SK-N-SH treated with all-trans-retinoic acid at 6 μM for 48 hours (cell line): Measurements from ENCODE around the gene LSM3.

Source experiments
- ATAC-seq: fragments of 200-7000 bp; cut with Tn5 transposase; 3 replicates; pipeline ENCODE4 v1.9.1; 2020; ENCODE audit warnings: mild to moderate bottlenecking, moderate library complexity
- ARNTL ChIP-seq: fragments of 450-650 bp; formaldehyde crosslinking; IDR thresholded peaks from 2 replicates; pipeline ENCODE4 v1.5.0; 2020; ENCODE audit warnings: low read depth, mild to moderate bottlenecking, moderate library complexity, borderline replicate concordance
- BACH2 ChIP-seq: fragments of 250-450 bp; sonication (Bioruptor Pico); IDR thresholded peaks from 2 replicates; pipeline ENCODE4 v1.9.0; 2021; ENCODE audit warnings: mild to moderate bottlenecking, borderline replicate concordance
- CREB5 ChIP-seq: fragments of 250-450 bp; sonication (Bioruptor Pico); IDR thresholded peaks from 2 replicates; pipeline ENCODE4 v1.5.1; 2020; ENCODE audit warnings: low read depth, mild to moderate bottlenecking, moderate library complexity
- CSDC2 ChIP-seq: fragments of 250-450 bp; sonication (Bioruptor Pico); IDR thresholded peaks from 2 replicates; pipeline ENCODE4 v1.5.0; 2020; ENCODE audit warnings: mild to moderate bottlenecking, moderate library complexity
- GLIS3 ChIP-seq: fragments of 250-450 bp; sonication (Bioruptor Pico); IDR thresholded peaks from 2 replicates; pipeline ENCODE4 v1.5.0; 2020; ENCODE audit warnings: mild to moderate bottlenecking, moderate library complexity
- ISL1 ChIP-seq: fragments of 250-450 bp; sonication (Bioruptor Pico); IDR thresholded peaks from 2 replicates; pipeline ENCODE4 v2.1.2; 2022; ENCODE audit warnings: mild to moderate bottlenecking, moderate library complexity
- POU6F1 ChIP-seq: fragments of 250-450 bp; sonication (Bioruptor Pico); IDR thresholded peaks from 2 replicates; pipeline ENCODE4 v1.8.0; 2021; ENCODE audit warnings: low read depth, mild to moderate bottlenecking, moderate library complexity, borderline replicate concordance
- PPARA ChIP-seq: fragments of 250-450 bp; sonication (Bioruptor Pico); IDR thresholded peaks from 2 replicates; pipeline ENCODE4 v1.5.0; 2020; ENCODE audit warnings: mild to moderate bottlenecking, borderline replicate concordance
- RARB ChIP-seq: fragments of 250-450 bp; sonication (Bioruptor Pico); IDR thresholded peaks from 2 replicates; pipeline ENCODE4 v1.8.0; 2021; ENCODE audit warnings: mild to moderate bottlenecking, moderate library complexity
- SNAI2 ChIP-seq: fragments of 250-450 bp; sonication (Bioruptor Pico); IDR thresholded peaks from 2 replicates; pipeline ENCODE4 v1.5.0; 2020; ENCODE audit warnings: mild to moderate bottlenecking, moderate library complexity
- TCF4 ChIP-seq: fragments of 250-450 bp; sonication (Bioruptor Pico); IDR thresholded peaks from 2 replicates; pipeline ENCODE4 v1.8.0; 2021; ENCODE audit warnings: mild to moderate bottlenecking, moderate library complexity, borderline replicate concordance
- TOX ChIP-seq: fragments of 250-450 bp; sonication (Bioruptor Pico); IDR thresholded peaks from 2 replicates; pipeline ENCODE4 v1.8.0; 2021; ENCODE audit warnings: mild to moderate bottlenecking, moderate library complexity, borderline replicate concordance
- ZC3H10 ChIP-seq: fragments of 250-450 bp; sonication (Bioruptor Pico); IDR thresholded peaks from 2 replicates; pipeline ENCODE4 v1.5.1; 2021; ENCODE audit warnings: mild to moderate bottlenecking, moderate library complexity
- ZFP3 ChIP-seq: fragments of 250-450 bp; sonication (Bioruptor Pico); IDR thresholded peaks from 2 replicates; pipeline ENCODE4 v1.5.0; 2020; ENCODE audit warnings: mild to moderate bottlenecking, moderate library complexity
- ZNF565 ChIP-seq: fragments of 450-650 bp; formaldehyde crosslinking; conservative IDR thresholded peaks from 2 replicates; pipeline ENCODE4 v1.5.0; 2020; ENCODE audit warnings: low read depth, mild to moderate bottlenecking, moderate library complexity
- ZNF8 ChIP-seq: fragments of 450-650 bp; formaldehyde crosslinking; IDR thresholded peaks from 2 replicates; pipeline ENCODE4 v1.5.0; 2020; ENCODE audit warnings: mild to moderate bottlenecking, moderate library complexity
- TF ChIP-seq, protein P1 (sequence below): fragments of 250-450 bp; sonication (Bioruptor Pico); IDR thresholded peaks from 2 replicates; pipeline ENCODE4 v1.5.1; 2021; ENCODE audit warnings: mild to moderate bottlenecking, moderate library complexity
- TF ChIP-seq, protein P2 (sequence below): fragments of 250-450 bp; sonication (Bioruptor Pico); IDR thresholded peaks from 2 replicates; pipeline ENCODE4 v1.5.0; 2020; ENCODE audit warnings: mild to moderate bottlenecking, moderate library complexity
- TF ChIP-seq, protein P3 (sequence below): fragments of 250-450 bp; sonication (Bioruptor Pico); IDR thresholded peaks from 2 replicates; pipeline ENCODE4 v1.8.0; 2020; ENCODE audit warnings: mild to moderate bottlenecking, moderate library complexity, borderline replicate concordance

The LSM3 gene

GRCh38 chr3:14158370-14158769 lies 20.2 kb upstream of the LSM3 start:
- no peak for ATAC-seq
- no peak for TF ChIP-seq ZC3H10
- TF ChIP-seq BACH2 (CRISPR knock-in tag), result no peak
- TF ChIP-seq, protein P1, sequence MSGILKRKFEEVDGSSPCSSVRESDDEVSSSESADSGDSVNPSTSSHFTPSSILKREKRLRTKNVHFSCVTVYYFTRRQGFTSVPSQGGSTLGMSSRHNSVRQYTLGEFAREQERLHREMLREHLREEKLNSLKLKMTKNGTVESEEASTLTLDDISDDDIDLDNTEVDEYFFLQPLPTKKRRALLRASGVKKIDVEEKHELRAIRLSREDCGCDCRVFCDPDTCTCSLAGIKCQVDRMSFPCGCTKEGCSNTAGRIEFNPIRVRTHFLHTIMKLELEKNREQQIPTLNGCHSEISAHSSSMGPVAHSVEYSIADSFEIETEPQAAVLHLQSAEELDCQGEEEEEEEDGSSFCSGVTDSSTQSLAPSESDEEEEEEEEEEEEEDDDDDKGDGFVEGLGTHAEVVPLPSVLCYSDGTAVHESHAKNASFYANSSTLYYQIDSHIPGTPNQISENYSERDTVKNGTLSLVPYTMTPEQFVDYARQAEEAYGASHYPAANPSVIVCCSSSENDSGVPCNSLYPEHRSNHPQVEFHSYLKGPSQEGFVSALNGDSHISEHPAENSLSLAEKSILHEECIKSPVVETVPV, result no peak
- TF ChIP-seq TCF4 (CRISPR knock-in tag), result no peak
- TF ChIP-seq RARB, result no peak
- no peak for TF ChIP-seq GLIS3
- TF ChIP-seq TOX, result no peak
- TF ChIP-seq ISL1, result no peak
- TF ChIP-seq, protein P2, sequence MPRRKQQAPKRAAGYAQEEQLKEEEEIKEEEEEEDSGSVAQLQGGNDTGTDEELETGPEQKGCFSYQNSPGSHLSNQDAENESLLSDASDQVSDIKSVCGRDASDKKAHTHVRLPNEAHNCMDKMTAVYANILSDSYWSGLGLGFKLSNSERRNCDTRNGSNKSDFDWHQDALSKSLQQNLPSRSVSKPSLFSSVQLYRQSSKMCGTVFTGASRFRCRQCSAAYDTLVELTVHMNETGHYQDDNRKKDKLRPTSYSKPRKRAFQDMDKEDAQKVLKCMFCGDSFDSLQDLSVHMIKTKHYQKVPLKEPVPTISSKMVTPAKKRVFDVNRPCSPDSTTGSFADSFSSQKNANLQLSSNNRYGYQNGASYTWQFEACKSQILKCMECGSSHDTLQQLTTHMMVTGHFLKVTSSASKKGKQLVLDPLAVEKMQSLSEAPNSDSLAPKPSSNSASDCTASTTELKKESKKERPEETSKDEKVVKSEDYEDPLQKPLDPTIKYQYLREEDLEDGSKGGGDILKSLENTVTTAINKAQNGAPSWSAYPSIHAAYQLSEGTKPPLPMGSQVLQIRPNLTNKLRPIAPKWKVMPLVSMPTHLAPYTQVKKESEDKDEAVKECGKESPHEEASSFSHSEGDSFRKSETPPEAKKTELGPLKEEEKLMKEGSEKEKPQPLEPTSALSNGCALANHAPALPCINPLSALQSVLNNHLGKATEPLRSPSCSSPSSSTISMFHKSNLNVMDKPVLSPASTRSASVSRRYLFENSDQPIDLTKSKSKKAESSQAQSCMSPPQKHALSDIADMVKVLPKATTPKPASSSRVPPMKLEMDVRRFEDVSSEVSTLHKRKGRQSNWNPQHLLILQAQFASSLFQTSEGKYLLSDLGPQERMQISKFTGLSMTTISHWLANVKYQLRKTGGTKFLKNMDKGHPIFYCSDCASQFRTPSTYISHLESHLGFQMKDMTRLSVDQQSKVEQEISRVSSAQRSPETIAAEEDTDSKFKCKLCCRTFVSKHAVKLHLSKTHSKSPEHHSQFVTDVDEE (CRISPR knock-in tag), result no peak
- TF ChIP-seq POU6F1 (CRISPR knock-in tag), result no peak
- no peak for TF ChIP-seq ZFP3 (CRISPR knock-in tag)

- ATAC-seq, result no peak
- TF ChIP-seq TCF4 (CRISPR knock-in tag), result no peak
Measured at GRCh38 chr3:14159426-14159825, 19.2 kb upstream of the LSM3 start.

DNA sequence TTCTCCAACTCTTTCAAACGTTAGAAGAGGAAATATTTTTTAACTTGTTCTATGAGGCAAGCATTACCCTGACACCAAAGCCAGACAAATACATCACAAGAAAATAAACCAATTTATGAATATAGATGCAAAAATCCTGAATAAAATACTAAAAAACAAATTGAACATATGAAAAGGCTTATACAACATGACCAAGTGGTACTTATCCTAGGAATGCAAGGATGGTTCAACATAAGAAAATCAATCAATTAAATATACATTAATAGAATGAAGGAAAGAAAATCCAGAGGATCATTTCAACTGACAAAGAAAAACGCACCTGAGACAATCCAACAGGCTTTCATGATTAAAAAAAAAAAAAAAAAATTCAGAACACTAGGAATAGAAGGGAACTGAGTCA lies 17.3 kb upstream of the LSM3 start:
- ATAC-seq, result no peak

More for the DNA sequence above, 17.3 kb upstream of the LSM3 start:
- TF ChIP-seq TOX (no peak), BACH2 (CRISPR knock-in tag) (no peak), PPARA (CRISPR knock-in tag) (no peak), ZNF8 (CRISPR knock-in tag) (no peak), ZNF565 (no peak), SNAI2 (CRISPR knock-in tag) (no peak), ARNTL (CRISPR knock-in tag) (no peak), RARB (no peak), CSDC2 (CRISPR knock-in tag) (no peak), CREB5 (CRISPR knock-in tag) (no peak), ZFP3 (CRISPR knock-in tag) (no peak)
- TF ChIP-seq, protein P2 (CRISPR knock-in tag), result no peak
- TF ChIP-seq, protein P3, sequence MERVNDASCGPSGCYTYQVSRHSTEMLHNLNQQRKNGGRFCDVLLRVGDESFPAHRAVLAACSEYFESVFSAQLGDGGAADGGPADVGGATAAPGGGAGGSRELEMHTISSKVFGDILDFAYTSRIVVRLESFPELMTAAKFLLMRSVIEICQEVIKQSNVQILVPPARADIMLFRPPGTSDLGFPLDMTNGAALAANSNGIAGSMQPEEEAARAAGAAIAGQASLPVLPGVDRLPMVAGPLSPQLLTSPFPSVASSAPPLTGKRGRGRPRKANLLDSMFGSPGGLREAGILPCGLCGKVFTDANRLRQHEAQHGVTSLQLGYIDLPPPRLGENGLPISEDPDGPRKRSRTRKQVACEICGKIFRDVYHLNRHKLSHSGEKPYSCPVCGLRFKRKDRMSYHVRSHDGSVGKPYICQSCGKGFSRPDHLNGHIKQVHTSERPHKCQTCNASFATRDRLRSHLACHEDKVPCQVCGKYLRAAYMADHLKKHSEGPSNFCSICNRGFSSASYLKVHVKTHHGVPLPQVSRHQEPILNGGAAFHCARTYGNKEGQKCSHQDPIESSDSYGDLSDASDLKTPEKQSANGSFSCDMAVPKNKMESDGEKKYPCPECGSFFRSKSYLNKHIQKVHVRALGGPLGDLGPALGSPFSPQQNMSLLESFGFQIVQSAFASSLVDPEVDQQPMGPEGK (CRISPR knock-in tag), result no peak
- TF ChIP-seq, all 23 proteins: peak for 0
